ENCODE results near the gene FRAT2. TPM values are rescaled to one million over a fixed set of nuclear protein-coding genes. Genes with fewer than 3 reads are reported as not detected.

The FRAT2 gene
- total RNA-seq, 1 donor from 2014 or later = 14.9 TPM

- Histone ChIP-seq H3K27ac (no peak overlapping the region), H2AFZ (replicated peaks) (peak overlapping the region; percentile 50), H3K4me3 (no peak overlapping the region), H3K4me1 (no peaks in the 10 kb centered on the region), H4K20me1 (ENCODE audit: low read depth) (no peaks in the 10 kb centered on the region), H3F3A (ENCODE audit: low read depth) (no peaks in the 10 kb centered on the region), H3K4me2 (no peak overlapping the region), H3K79me2 (ENCODE audit: low read depth) (no peaks in the 10 kb centered on the region), H3K36me3 (no peaks in the 10 kb centered on the region), H3K9me3 (ENCODE audit: low read depth) (no peaks in the 10 kb centered on the region), H3K27me3 (no peaks in the 10 kb centered on the region), H3K9ac (no peak overlapping the region)
- H3K9me3 Mint-ChIP-seq = no peaks in the 10 kb centered on the region
- H3K36me3 Mint-ChIP-seq = no peaks in the 10 kb centered on the region
- TF ChIP-seq CTCF (IDR thresholded peaks at IDR 0.05) (no peak), EZH2 (IDR thresholded peaks at IDR 0.05) (no peak), EZH2phosphoT487 (IDR thresholded peaks at IDR 0.05) (no peak)
- H3K4me1 Mint-ChIP-seq = no peaks in the 10 kb centered on the region
- no peak for DNase-seq (ENCODE audit: low spot score)
- no peak overlapping the region for H3K4me3 Mint-ChIP-seq
- no peak overlapping the region for H3K27ac Mint-ChIP-seq
- H3K27me3 Mint-ChIP-seq (ENCODE audit: insufficient read depth, low read depth) = peaks cover 6% of the 10 kb centered on the region
Observed at GRCh38 chr10:97298223-97298571, 36.3 kb downstream of the FRAT2 start.

- Histone ChIP-seq H2AFZ (replicated peaks) (peak overlapping the region; percentile 50), H3K36me3 (no peaks in the 10 kb centered on the region), H3K4me2 (no peak overlapping the region), H3K27ac (no peak overlapping the region), H3K9me3 (ENCODE audit: low read depth) (no peaks in the 10 kb centered on the region), H3K4me1 (no peaks in the 10 kb centered on the region), H3K79me2 (ENCODE audit: low read depth) (no peaks in the 10 kb centered on the region), H3K27me3 (no peaks in the 10 kb centered on the region), H3K4me3 (no peak overlapping the region), H3F3A (ENCODE audit: low read depth) (no peaks in the 10 kb centered on the region), H4K20me1 (ENCODE audit: low read depth) (no peaks in the 10 kb centered on the region), H3K9ac (no peak overlapping the region)
- H3K4me1 Mint-ChIP-seq = peaks cover 2% of the 10 kb centered on the region
- no peak for TF ChIP-seq EZH2 (IDR thresholded peaks at IDR 0.05)
- TF ChIP-seq CTCF (IDR thresholded peaks at IDR 0.05) = no peak
- TF ChIP-seq EZH2phosphoT487 (IDR thresholded peaks at IDR 0.05) = no peak
- no peaks in the 10 kb centered on the region for H3K9me3 Mint-ChIP-seq
- no peak overlapping the region for H3K27ac Mint-ChIP-seq
- H3K36me3 Mint-ChIP-seq = no peaks in the 10 kb centered on the region
- H3K27me3 Mint-ChIP-seq (ENCODE audit: insufficient read depth, low read depth) = peaks cover 6% of the 10 kb centered on the region
- H3K4me3 Mint-ChIP-seq = no peak overlapping the region
- DNase-seq (ENCODE audit: low spot score) = no peak
Observed at GRCh38 chr10:97297556-97298222, 36.8 kb downstream of the FRAT2 start.

GRCh38 chr10:97292862-97293198, 41.7 kb downstream of the FRAT2 start:
- H2AFZ ChIP-seq (replicated peaks) = peak overlapping the region; percentile 44
- H3K9me3 ChIP-seq (ENCODE audit: low read depth) = no peaks in the 10 kb centered on the region
- H3K79me2 ChIP-seq (ENCODE audit: low read depth) = peaks cover 41% of the 10 kb centered on the region
- H3K4me1 ChIP-seq = peaks cover 3% of the 10 kb centered on the region
- Mint-ChIP-seq H3K9me3 (no peaks in the 10 kb centered on the region), H3K27ac (peak overlapping the region; percentile 95), H3K27me3 (ENCODE audit: insufficient read depth, low read depth) (peaks cover 4% of the 10 kb centered on the region), H3K4me1 (peaks cover 14% of the 10 kb centered on the region), H3K4me3 (peak overlapping the region; percentile 92), H3K36me3 (peaks cover 6% of the 10 kb centered on the region)
- no peak overlapping the region for H3K27ac ChIP-seq
- TF ChIP-seq EZH2phosphoT487 (IDR thresholded peaks at IDR 0.05) (no peak), CTCF (IDR thresholded peaks at IDR 0.05) (no peak), EZH2 (IDR thresholded peaks at IDR 0.05) (no peak)
- no peaks in the 10 kb centered on the region for H3K27me3 ChIP-seq
- peaks cover 13% of the 10 kb centered on the region for H3F3A ChIP-seq (ENCODE audit: low read depth)
- no peak overlapping the region for H3K9ac ChIP-seq
- no peak for DNase-seq (ENCODE audit: low spot score)
- no peak overlapping the region for H3K4me3 ChIP-seq
- H3K36me3 ChIP-seq = no peaks in the 10 kb centered on the region
- no peaks in the 10 kb centered on the region for H4K20me1 ChIP-seq (ENCODE audit: low read depth)
- H3K4me2 ChIP-seq = peak overlapping the region; percentile 48
